MCF 10A (cell line): ENCODE results near the gene SIN3B. TPM values are rescaled to one million over a fixed set of nuclear protein-coding genes. Genes with fewer than 3 reads are reported as not detected.

ENCODE experiments used
- Bru-seq: library from RNA; stranded (reverse); fragments of 400-500 nt; gene quantifications from one replicate; lab custom pipeline; 2021; lab: Mats Ljungman, UMichigan
- BruChase-seq, 2 experiments: library from RNA; stranded (reverse); fragments of 400-500 nt; gene quantifications; one replicate each; lab custom pipeline; 2021; lab: Mats Ljungman, UMichigan
- BruUV-seq: library from RNA; stranded (reverse); fragments of 400-500 nt; replicated peaks from 2 replicates; lab custom pipeline; 2021; lab: Mats Ljungman, UMichigan
- CTCF ChIA-PET: fragments of 300-600 bp; sonication (Branson Sonifier 250); formaldehyde crosslinking; extraction: SDS; loops from one replicate; lab custom pipeline; 2021; ENCODE audit warnings: antibody characterized with exemption, inconsistent platforms; lab: Yijun Ruan, JAX
- POLR2A ChIA-PET: fragments of 300-600, 350-650 bp; sonication (Branson Sonifier 250); formaldehyde crosslinking; extraction: SDS; loops from one replicate; lab custom pipeline; 2020; ENCODE audit warnings: antibody characterized with exemption, inconsistent platforms; lab: Yijun Ruan, JAX
- DNase-seq: peaks from one replicate; pipeline ENCODE4 v3.0.0-alpha.2; 2018; ENCODE audit not compliant: unreplicated experiment
- H3K27ac Mint-ChIP-seq: one replicate; pipeline ENCODE4 v1.8.0; 2022; ENCODE audit warnings: mild to moderate bottlenecking, low read depth, mixed read lengths; ENCODE audit not compliant: unreplicated experiment
- H3K27me3 Mint-ChIP-seq: one replicate; pipeline ENCODE4 v1.8.0; 2022; ENCODE audit warnings: mixed read lengths; ENCODE audit not compliant: insufficient read depth, unreplicated experiment
- H3K36me3 Mint-ChIP-seq: one replicate; pipeline ENCODE4 v1.8.0; 2022; ENCODE audit warnings: mild to moderate bottlenecking, moderate library complexity, mixed read lengths; ENCODE audit not compliant: insufficient read depth, unreplicated experiment
- H3K4me1 Mint-ChIP-seq: one replicate; pipeline ENCODE4 v1.8.0; 2022; ENCODE audit warnings: mixed read lengths; ENCODE audit not compliant: insufficient read depth, unreplicated experiment
- H3K4me3 Mint-ChIP-seq: one replicate; pipeline ENCODE4 v1.8.0; 2022; ENCODE audit warnings: mild to moderate bottlenecking, moderate library complexity, mixed read lengths; ENCODE audit not compliant: unreplicated experiment
- H3K9me3 Mint-ChIP-seq: one replicate; pipeline ENCODE4 v1.8.0; 2022; ENCODE audit warnings: mixed read lengths; ENCODE audit not compliant: unreplicated experiment
- intact Hi-C: fragments of 100-400 bp; cut with micrococcal nuclease; formaldehyde crosslinking; loops from 2 replicates; pipeline ENCODE4 v1.14.1; 2022
- long read RNA-seq: library from polyadenylated mRNA; stranded (forward); transcript quantifications from one replicate; pipeline ENCODE4 v2.0.0, GENCODE V29; 2022
- total RNA-seq: library from RNA; stranded (reverse); gene quantifications from 2 replicates; pipeline ENCODE4 v1.2.3, GENCODE V29; 2022
- TF ChIP-seq, protein P1 (sequence below): fragments of 200-600 bp; IDR thresholded peaks from one replicate; pipeline ENCODE4 v1.8.0; 2022; ENCODE audit warnings: antibody characterized with exemption, mild to moderate bottlenecking; ENCODE audit not compliant: unreplicated experiment

The SIN3B gene, protein sequence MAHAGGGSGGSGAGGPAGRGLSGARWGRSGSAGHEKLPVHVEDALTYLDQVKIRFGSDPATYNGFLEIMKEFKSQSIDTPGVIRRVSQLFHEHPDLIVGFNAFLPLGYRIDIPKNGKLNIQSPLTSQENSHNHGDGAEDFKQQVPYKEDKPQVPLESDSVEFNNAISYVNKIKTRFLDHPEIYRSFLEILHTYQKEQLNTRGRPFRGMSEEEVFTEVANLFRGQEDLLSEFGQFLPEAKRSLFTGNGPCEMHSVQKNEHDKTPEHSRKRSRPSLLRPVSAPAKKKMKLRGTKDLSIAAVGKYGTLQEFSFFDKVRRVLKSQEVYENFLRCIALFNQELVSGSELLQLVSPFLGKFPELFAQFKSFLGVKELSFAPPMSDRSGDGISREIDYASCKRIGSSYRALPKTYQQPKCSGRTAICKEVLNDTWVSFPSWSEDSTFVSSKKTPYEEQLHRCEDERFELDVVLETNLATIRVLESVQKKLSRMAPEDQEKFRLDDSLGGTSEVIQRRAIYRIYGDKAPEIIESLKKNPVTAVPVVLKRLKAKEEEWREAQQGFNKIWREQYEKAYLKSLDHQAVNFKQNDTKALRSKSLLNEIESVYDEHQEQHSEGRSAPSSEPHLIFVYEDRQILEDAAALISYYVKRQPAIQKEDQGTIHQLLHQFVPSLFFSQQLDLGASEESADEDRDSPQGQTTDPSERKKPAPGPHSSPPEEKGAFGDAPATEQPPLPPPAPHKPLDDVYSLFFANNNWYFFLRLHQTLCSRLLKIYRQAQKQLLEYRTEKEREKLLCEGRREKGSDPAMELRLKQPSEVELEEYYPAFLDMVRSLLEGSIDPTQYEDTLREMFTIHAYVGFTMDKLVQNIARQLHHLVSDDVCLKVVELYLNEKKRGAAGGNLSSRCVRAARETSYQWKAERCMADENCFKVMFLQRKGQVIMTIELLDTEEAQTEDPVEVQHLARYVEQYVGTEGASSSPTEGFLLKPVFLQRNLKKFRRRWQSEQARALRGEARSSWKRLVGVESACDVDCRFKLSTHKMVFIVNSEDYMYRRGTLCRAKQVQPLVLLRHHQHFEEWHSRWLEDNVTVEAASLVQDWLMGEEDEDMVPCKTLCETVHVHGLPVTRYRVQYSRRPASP
- total RNA-seq (56.0 and 66.6 TPM in 2 replicates), Bru-seq, nascent RNA (percentile 67 among the genes with signal in this experiment), BruChase-seq, experiment 1, labeled RNA remaining after a 6-hour chase (percentile 79 among the genes with signal in this experiment), BruChase-seq, experiment 2, labeled RNA remaining after a 2-hour chase (percentile 76 among the genes with signal in this experiment)
- long read RNA-seq, full-length matches to known transcripts = 24 of 44 reads
- long read RNA-seq, partial matches to known transcripts = 8 of 44 reads
- long read RNA-seq, other reads (novel, unspliced or antisense) = 12 of 44 reads

DNA sequence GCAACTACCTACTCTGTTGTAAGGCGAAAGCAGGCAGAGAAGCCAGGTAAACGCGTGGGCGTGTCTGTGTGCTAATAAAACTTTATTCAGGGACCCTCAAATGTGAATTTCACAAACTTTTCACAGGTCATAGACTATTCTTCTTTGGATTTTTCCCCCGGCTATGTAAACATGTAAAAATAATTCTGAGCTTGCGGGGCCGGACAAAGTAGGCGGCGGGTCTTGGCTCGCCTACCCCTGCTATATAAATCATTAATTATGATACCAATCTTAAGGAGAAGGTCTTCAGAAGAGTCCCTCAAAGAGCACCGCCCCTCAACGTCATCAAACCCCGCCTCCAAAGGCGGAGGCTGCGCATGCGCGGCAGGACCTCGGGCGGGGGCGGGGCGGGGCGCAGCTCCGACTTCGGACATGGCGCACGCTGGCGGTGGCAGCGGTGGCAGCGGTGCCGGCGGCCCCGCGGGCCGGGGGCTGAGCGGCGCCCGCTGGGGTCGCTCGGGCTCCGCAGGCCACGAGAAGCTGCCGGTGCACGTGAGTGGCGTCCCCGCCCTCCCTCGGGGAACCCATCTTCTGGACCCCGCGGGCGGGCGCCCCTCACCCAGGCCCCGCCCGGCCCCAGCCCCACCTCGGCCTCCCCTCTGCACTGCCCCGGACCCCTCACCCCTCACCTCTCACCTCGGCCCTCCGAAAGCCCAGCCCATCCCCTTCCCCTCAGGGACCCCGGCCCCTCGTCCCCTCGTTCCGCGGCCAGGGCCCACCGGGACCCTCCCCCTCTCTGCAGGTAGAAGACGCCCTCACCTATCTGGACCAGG lies at the start of gene SIN3B:
Gene SIN3B (plus strand): TSS at position 389 of the 812 bp plus-strand sequence. CDS start 23 bp downstream, at position 412.
- Mint-ChIP-seq H3K27ac (peak within 1 kb of the TSS; percentile 59), H3K4me3 (peak within 1 kb of the TSS; percentile 75), H3K9me3 (no peaks in the 10 kb centered on the region), H3K27me3 (no peaks in the 10 kb centered on the region), H3K4me1 (peaks cover 17% of the 10 kb centered on the region), H3K36me3 (peaks cover 32% of the 10 kb centered on the region)
- ChIA-PET CTCF (interaction anchor here (0.6 to 1.3 kb wide), 3 partner anchors 114 to 200 kb away, joined by 3 to 5 read pairs (median 4); no protein-coding TSS in a partner anchor), POLR2A (interaction anchor here (0.6 to 1.9 kb wide), 7 partner anchors 20 to 169 kb away, joined by 3 to 6 read pairs (median 4); partner anchors contain the start of genes SMIM7 and TMEM38A)
- intact Hi-C loops = loop anchor here (5.0 kb wide), 2 partner anchors 68 to 257 kb away; partner anchors contain the start of gene SLC35E1
- TF ChIP-seq, protein P1, sequence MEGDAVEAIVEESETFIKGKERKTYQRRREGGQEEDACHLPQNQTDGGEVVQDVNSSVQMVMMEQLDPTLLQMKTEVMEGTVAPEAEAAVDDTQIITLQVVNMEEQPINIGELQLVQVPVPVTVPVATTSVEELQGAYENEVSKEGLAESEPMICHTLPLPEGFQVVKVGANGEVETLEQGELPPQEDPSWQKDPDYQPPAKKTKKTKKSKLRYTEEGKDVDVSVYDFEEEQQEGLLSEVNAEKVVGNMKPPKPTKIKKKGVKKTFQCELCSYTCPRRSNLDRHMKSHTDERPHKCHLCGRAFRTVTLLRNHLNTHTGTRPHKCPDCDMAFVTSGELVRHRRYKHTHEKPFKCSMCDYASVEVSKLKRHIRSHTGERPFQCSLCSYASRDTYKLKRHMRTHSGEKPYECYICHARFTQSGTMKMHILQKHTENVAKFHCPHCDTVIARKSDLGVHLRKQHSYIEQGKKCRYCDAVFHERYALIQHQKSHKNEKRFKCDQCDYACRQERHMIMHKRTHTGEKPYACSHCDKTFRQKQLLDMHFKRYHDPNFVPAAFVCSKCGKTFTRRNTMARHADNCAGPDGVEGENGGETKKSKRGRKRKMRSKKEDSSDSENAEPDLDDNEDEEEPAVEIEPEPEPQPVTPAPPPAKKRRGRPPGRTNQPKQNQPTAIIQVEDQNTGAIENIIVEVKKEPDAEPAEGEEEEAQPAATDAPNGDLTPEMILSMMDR = no peak
- DNase-seq = peak; percentile 94
- no TSS peak for BruUV-seq

DNA sequence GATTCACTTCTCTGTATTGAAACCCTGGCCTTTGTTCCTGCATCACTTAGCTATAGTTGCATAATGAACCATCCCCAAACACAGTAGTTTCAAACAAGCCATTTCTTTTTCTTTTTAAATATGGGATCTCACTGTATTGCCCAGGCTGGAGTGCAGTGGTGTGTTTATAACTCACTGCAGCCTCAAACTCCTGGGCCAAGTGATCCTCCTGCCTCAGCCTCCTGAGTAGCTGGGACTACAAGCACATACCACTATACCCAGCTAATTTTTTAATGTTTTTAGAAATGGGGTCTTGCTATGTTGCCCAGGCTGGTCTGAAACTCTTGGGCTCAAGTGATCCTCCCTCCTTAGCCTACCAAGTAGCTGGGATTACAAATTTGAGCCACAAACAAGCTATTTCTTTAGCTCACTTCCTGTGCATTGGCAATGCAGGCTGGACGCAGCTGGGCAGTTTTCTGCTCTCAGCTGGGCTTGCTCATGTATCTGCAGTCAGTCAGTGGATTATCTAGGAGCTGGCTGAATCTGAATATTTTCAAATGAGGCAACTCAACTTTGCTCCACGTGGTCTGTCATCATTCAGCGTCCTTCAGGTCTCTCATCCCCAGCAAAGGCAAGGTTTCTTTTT lies 49.5 kb upstream of the SIN3B start:
- TF ChIP-seq, protein P1 = no peak
- Mint-ChIP-seq H3K27me3 (no peaks in the 10 kb centered on the region), H3K4me3 (no peak overlapping the region), H3K36me3 (no peaks in the 10 kb centered on the region), H3K27ac (no peak overlapping the region), H3K4me1 (no peaks in the 10 kb centered on the region), H3K9me3 (peaks cover 5% of the 10 kb centered on the region)
- CTCF ChIA-PET = interaction anchor here (0.5 to 2.8 kb wide), 15 partner anchors 9 to 1362 kb away, joined by 3 to 19 read pairs (median 4); no protein-coding TSS in a partner anchor
- POLR2A ChIA-PET = no interaction called here
- DNase-seq = no peak
- BruUV-seq = no TSS peak
- intact Hi-C loops = loop anchor here (1.0 to 5.0 kb wide), 5 partner anchors 51 to 503 kb away; partner anchors contain the start of gene ANKLE1

DNA sequence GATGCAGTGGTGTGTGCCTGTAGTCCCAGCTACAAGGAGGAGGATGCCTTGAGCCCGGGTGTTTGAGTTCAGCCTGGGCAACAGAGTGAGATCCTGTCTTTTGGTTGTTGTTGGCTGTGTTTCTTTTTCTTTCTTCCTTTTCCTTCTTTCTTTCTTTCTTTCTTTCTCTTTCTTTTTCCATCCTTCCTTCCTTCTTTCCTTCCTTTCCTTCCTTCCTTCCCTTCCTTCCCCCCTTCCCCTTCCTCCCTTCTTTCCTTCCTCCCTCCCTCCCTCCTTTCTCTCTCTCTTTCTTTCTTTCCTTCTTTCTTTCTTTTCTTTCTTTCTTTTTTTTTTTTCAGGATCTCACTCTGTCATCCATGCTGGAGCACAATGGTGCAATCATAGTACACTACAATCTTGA lies 46.5 kb upstream of the SIN3B start:
- BruUV-seq = no TSS peak
- no peaks in the 10 kb centered on the region for H3K9me3 Mint-ChIP-seq
- no peaks in the 10 kb centered on the region for H3K4me1 Mint-ChIP-seq
- ChIA-PET CTCF (no interaction called here), POLR2A (no interaction called here)
- no peak overlapping the region for H3K4me3 Mint-ChIP-seq
- DNase-seq = no peak
- H3K27me3 Mint-ChIP-seq = no peaks in the 10 kb centered on the region
- TF ChIP-seq, protein P1 = no peak
- intact Hi-C loops = no loop called here
- no peak overlapping the region for H3K27ac Mint-ChIP-seq
- no peaks in the 10 kb centered on the region for H3K36me3 Mint-ChIP-seq
